HepG2 (cell line): ENCODE measurements around the gene TM7SF3. TPM values are rescaled to one million over a fixed set of nuclear protein-coding genes. Genes with fewer than 3 reads are reported as not detected.

ENCODE experiments used
- ATAC-seq: fragments of 200-7000 bp; cut with Tn5 transposase; 3 replicates; pipeline ENCODE4 v1.9.1; 2020; ENCODE audit warnings: mild to moderate bottlenecking, moderate library complexity
- BruUV-seq: library from RNA; stranded (reverse); fragments of 400-500 nt; replicated peaks from 2 replicates; lab custom pipeline; 2021; lab: Mats Ljungman, UMichigan
- CTCF ChIA-PET: fragments of 300-600 bp; formaldehyde crosslinking; extraction: SDS; loops from one replicate; lab custom pipeline; 2021; ENCODE audit warnings: low total read pairs, inconsistent platforms, low intra/inter-chr PET ratio; lab: Yijun Ruan, JAX
- POLR2A ChIA-PET: fragments of 350-600 bp; sonication (Branson Sonifier 250); formaldehyde crosslinking; loops from one replicate; lab custom pipeline; 2020; ENCODE audit warnings: antibody characterized with exemption, inconsistent platforms; lab: Yijun Ruan, JAX
- DNase-seq: peaks from one replicate; pipeline ENCODE4 v3.0.0-alpha.2; 2015; ENCODE audit warnings: low spot score
- FAIRE-seq: peaks from 3 replicates; lab custom pipeline; 2011; peaks lifted over from hg19 to GRCh38; lab: Jason Lieb, UNC
- H2AFZ ChIP-seq: one replicate; pipeline ENCODE4 v1.6.1; 2011; ENCODE audit warnings: low read length, inconsistent platforms
- H3K27ac ChIP-seq: fragments of 300-600 bp; 3 replicates; pipeline ENCODE4 v1.8.0; 2011; ENCODE audit warnings: mixed run types, mild to moderate bottlenecking, mixed read lengths, low read length, inconsistent platforms; ENCODE audit not compliant: insufficient read depth; ENCODE audit errors: extremely low read length
- H3K27me3 ChIP-seq, 2 experiments: fragments of 200-600 bp in 1 of 2; 2 replicates in 1 of 2; 3 replicates in 1 of 2; pipeline versions ENCODE4 v1.6.0 to v1.8.0; 2011; ENCODE audit warnings: low read length in 2 of 2, mild to moderate bottlenecking in 2 of 2, moderate library complexity in 2 of 2, inconsistent platforms in 1 of 2; ENCODE audit not compliant: insufficient read depth in 2 of 2, control insufficient read depth in 1 of 2
- H3K36me3 ChIP-seq, 2 experiments: fragments of 200-600 bp in 1 of 2; replicated peaks in 1 of 2; 2 replicates in 1 of 2; 3 replicates in 1 of 2; pipeline versions ENCODE4 v1.5.1 to v1.8.0; 2011; ENCODE audit warnings: low read length in 2 of 2, inconsistent platforms in 1 of 2; ENCODE audit not compliant: insufficient read depth in 2 of 2, control insufficient read depth in 1 of 2
- H3K4me1 ChIP-seq: 2 replicates; pipeline ENCODE4 v1.5.1; 2012; ENCODE audit warnings: low read length, inconsistent platforms; ENCODE audit not compliant: insufficient read depth
- H3K4me2 ChIP-seq: 2 replicates; pipeline ENCODE4 v1.6.0; 2011; ENCODE audit warnings: low read depth, low read length, inconsistent platforms
- H3K4me3 ChIP-seq, 3 experiments: fragments of 200-600 bp in 1 of 3; sonication (generic), shearing (Covaris generic) in 1 of 3; replicated peaks in 1 of 3; 2 replicates each; pipeline ENCODE4 v1.5.1; 2011 to 2016; ENCODE audit warnings: low read length in 3 of 3, inconsistent platforms in 2 of 3, low read depth in 2 of 3, mild to moderate bottlenecking in 2 of 3, control low read depth in 1 of 3, mixed read lengths in 1 of 3; ENCODE audit not compliant: insufficient read depth in 1 of 3
- H3K79me2 ChIP-seq: one replicate; pipeline ENCODE4 v1.6.1; 2011; ENCODE audit warnings: low read length, inconsistent platforms; ENCODE audit not compliant: insufficient read depth
- H3K9ac ChIP-seq: 2 replicates; pipeline ENCODE4 v1.6.0; 2011; ENCODE audit warnings: mild to moderate bottlenecking, low read depth, low read length, inconsistent platforms; ENCODE audit not compliant: insufficient read depth
- H3K9me3 ChIP-seq: 2 replicates; pipeline ENCODE4 v1.5.1; 2012; ENCODE audit warnings: mild to moderate bottlenecking, low read length
- H4K20me1 ChIP-seq: 2 replicates; pipeline ENCODE4 v1.6.0; 2011; ENCODE audit warnings: inconsistent platforms, mild to moderate bottlenecking, low read length, moderate library complexity; ENCODE audit not compliant: insufficient read depth
- GABPA ChIP-seq, 2 experiments: IDR thresholded peaks; 2 replicates each; pipeline ENCODE4 v1.6.1; 2011 to 2016; ENCODE audit warnings: low read depth in 2 of 2, low read length in 1 of 2, missing biosample characterization in 1 of 2, missing genetic modification characterization in 1 of 2
- IKZF4 ChIP-seq: sonication (generic); formaldehyde crosslinking; IDR thresholded peaks from 2 replicates; pipeline ENCODE4 v1.5.1; 2020; ENCODE audit warnings: borderline replicate concordance, mild to moderate bottlenecking, low read depth, missing genetic modification reagents; ENCODE audit errors: not compliant biosample characterization
- SCMH1 ChIP-seq: sonication (generic); formaldehyde crosslinking; IDR thresholded peaks from 2 replicates; pipeline ENCODE4 v1.9.0; 2021; ENCODE audit warnings: missing genetic modification reagents, mild to moderate bottlenecking, borderline replicate concordance
- ZNF558 ChIP-seq: sonication (generic); formaldehyde crosslinking; IDR thresholded peaks from 2 replicates; pipeline ENCODE4 v1.9.0; 2022; ENCODE audit warnings: mild to moderate bottlenecking, missing genetic modification reagents, borderline replicate concordance
- ZNF773 ChIP-seq: sonication (generic); formaldehyde crosslinking; IDR thresholded peaks from 2 replicates; pipeline ENCODE4 v1.4.0; 2020; ENCODE audit warnings: missing genetic modification reagents, borderline replicate concordance
- WGBS: methylation state at CpG from one replicate; pipeline ENCODE4 v1.1.6; 2017; ENCODE audit warnings: low lambda C conversion rate; 5-methylcytosine and 5-hydroxymethylcytosine counted together
- in situ Hi-C: cut with HindIII; loops from 2 replicates; pipeline ENCODE4 v1.10.0; 2017; ENCODE audit warnings: low pct_unique_long_range_greater_than_20kb; ENCODE audit not compliant: extremely low pct_ligation_motif_present
- intact Hi-C: fragments of 100-400 bp; cut with micrococcal nuclease; formaldehyde crosslinking; loops from one replicate; pipeline ENCODE4 v1.10.0; 2022; ENCODE audit not compliant: unreplicated experiment
- polyA plus RNA-seq, 8 experiments: library from polyadenylated mRNA; depleted of rRNA in 3 of 8; stranded (reverse) in 7 of 8; unstranded in 1 of 8; fragments of >200 nt; fragmentation: Illumina TruSeq in 4 of 8; extraction: Trizol in 4 of 8; gene quantifications; 2 replicates each; pipeline versions ENCODE4 v1.2.1 to v1.2.3, GENCODE V29; 2011 to 2016; ENCODE audit warnings: low read depth in 4 of 8, missing spikeins in 1 of 8, mixed read lengths in 1 of 8; ENCODE audit not compliant: insufficient read depth in 1 of 8
- total RNA-seq, 5 experiments: library from RNA; depleted of rRNA; stranded (reverse); fragments of >200 nt; fragmentation: Illumina TruSeq; extraction: Trizol; gene quantifications; 2 replicates each; pipeline ENCODE4 v1.2.3, GENCODE V29; 2016; ENCODE audit warnings: low read depth in 1 of 5

Gene TM7SF3
- total and polyA plus RNA-seq, 2 of the 13 experiments (the other 11 are each of a cell fraction or from before 2014, with no cell fraction given) = 116 to 142 TPM

DNA sequence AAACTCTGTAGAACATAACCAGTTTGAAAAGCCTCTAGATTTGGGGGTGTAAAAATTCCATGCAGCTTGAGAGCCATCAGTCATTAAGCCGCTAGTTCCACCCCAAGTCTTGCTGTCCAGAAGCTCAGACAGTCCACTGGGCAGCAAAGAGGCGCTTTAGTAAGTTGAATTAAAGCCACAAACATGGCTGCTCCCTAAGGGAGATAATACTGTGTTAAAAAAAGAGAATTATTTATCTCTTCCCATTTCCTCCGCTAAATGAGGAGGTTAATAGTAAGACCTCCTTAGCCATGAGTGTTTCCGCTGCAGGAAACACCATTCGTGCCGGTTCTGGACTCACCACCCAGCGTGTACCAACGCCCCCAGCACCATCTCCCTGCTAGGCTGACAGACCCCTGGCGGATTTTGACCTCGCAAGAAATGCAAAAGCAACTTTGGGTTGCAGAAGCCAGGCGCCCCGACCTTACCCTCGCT is 536 bp downstream of the TM7SF3 start (continued):
- TF ChIP-seq ZNF773 (CRISPR knock-in tag) (no peak), ZNF558 (0 out of 2 replicates have a peak, but pooled peaks have one; percentile 15), IKZF4 (no peak)

DNA sequence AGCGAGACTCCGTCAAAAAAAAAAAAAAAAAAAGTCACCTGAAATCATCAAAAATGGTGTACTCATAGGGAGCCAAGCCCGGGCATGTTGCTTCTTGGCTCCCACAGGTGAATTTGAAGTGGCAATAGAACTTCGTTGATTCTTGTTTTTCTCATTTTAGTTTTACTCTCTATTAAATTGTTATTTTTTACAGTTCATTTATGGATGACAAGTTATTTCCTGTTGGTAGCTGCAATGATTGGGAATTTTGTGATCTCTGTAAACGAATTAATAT is 1.3 kb downstream of the TM7SF3 start:
- DNase-seq = no peak
- ChIA-PET POLR2A (interaction anchor here (0.6 to 1.7 kb wide), 3 partner anchors 10 to 265 kb away, joined by 3 to 8 read pairs (median 3); partner anchors contain the start of genes ITPR2 and MED21), CTCF (no interaction called here)
- Histone ChIP-seq H3K4me2 (peak overlapping the region; percentile 91), H2AFZ (no peak overlapping the region), H3K36me3 (peaks cover 0 to 1% of the 10 kb centered on the region in 2 experiments; a peak in 2 of 5 replicates), H3K4me3 (peak overlapping the region; percentile 77 to 90 (median 81)), H3K9ac (peak overlapping the region; percentile 75), H4K20me1 (no peaks in the 10 kb centered on the region), H3K79me2 (peaks cover 52% of the 10 kb centered on the region), H3K27me3 (no peaks in the 10 kb centered on the region; a peak in 1 of 5 replicates), H3K27ac (peak overlapping the region; percentile 73), H3K4me1 (peaks cover 81% of the 10 kb centered on the region), H3K9me3 (no peaks in the 10 kb centered on the region)
- intact Hi-C loops = loop anchor here (1.0 kb wide), 1 partner anchor 9 kb away; no protein-coding TSS in a partner anchor
- no peak for ATAC-seq
- BruUV-seq = no TSS peak
- WGBS = 53% methylated on average over 5 of the region's 5 CpGs
- TF ChIP-seq SCMH1 (CRISPR knock-in tag) = no peak
- no peak for TF ChIP-seq GABPA (IDR thresholded peaks at IDR 0.05; ENCODE audit: low read depth, low read length)
- 0 out of 2 replicates have a peak, but pooled peaks have one; percentile 6 for TF ChIP-seq GABPA (CRISPR knock-in tag; IDR thresholded peaks at IDR 0.05; ENCODE audit: low read depth)
- no peak for FAIRE-seq
- in situ Hi-C loops = loop anchor here (5.0 kb wide), 1 partner anchor 76 kb away; the partner anchor contains the start of genes FGFR1OP2 and INTS13
